OCI-M2 (cell line): ENCODE measurements around the gene ERG.

ENCODE experiments used
- DNase-seq: peaks from one replicate; lab custom pipeline; 2025; ENCODE audit not compliant: unreplicated experiment; lab: John Stamatoyannopoulos, UW

Gene ERG

GRCh38 chr21:38396325-38396724 lies 102.0 kb downstream of the ERG start:
- no peak for DNase-seq

- no peak for DNase-seq
Measured at GRCh38 chr21:38395581-38395980, 102.7 kb downstream of the ERG start.

GRCh38 chr21:38392661-38393060 lies 105.6 kb downstream of the ERG start:
- DNase-seq, result no peak

GRCh38 chr21:38389896-38390295 lies 108.4 kb downstream of the ERG start:
- DNase-seq, result no peak

- DNase-seq, result no peak
Measured at GRCh38 chr21:38389354-38389676, 109.0 kb downstream of the ERG start.

- DNase-seq, result no peak
Measured at GRCh38 chr21:38388647-38389353, 109.5 kb downstream of the ERG start.

GRCh38 chr21:38388203-38388602 lies 110.1 kb downstream of the ERG start:
- no peak for DNase-seq

GRCh38 chr21:38386967-38387366 lies 111.3 kb downstream of the ERG start:
- no peak for DNase-seq

- no peak for DNase-seq
Measured at GRCh38 chr21:38385427-38386175, 112.7 kb downstream of the ERG start.

GRCh38 chr21:38384675-38385426 lies 113.4 kb downstream of the ERG start:
- no peak for DNase-seq

- no peak for DNase-seq
Measured at GRCh38 chr21:38384238-38384560, 114.1 kb downstream of the ERG start.

- DNase-seq, result no peak
Measured at GRCh38 chr21:38383411-38384237, 114.7 kb downstream of the ERG start.

- no peak for DNase-seq
Measured at GRCh38 chr21:38380481-38381137, 117.7 kb downstream of the ERG start.

GRCh38 chr21:38379147-38379546 lies 119.1 kb downstream of the ERG start:
- no peak for DNase-seq

- no peak for DNase-seq
Measured at GRCh38 chr21:38377165-38378088, 120.8 kb downstream of the ERG start.

- DNase-seq, result no peak
Measured at GRCh38 chr21:38376693-38377092, 121.6 kb downstream of the ERG start.

- no peak for DNase-seq
Measured at GRCh38 chr21:38376235-38376634, 122.0 kb downstream of the ERG start.

GRCh38 chr21:38367646-38368045 lies 130.6 kb downstream of the ERG start:
- no peak for DNase-seq

- DNase-seq, result no peak
Measured at GRCh38 chr21:38365521-38365920, 132.8 kb downstream of the ERG start.

- no peak for DNase-seq
Measured at GRCh38 chr21:38363693-38364092, 134.6 kb downstream of the ERG start.
